ENCODE results near the gene MMEL1. TPM values are rescaled to one million over a fixed set of nuclear protein-coding genes. Genes with fewer than 3 reads are reported as not detected.

MMEL1 gene
- total RNA-seq, 1 experiment from 2014 or later = not detected

DNA sequence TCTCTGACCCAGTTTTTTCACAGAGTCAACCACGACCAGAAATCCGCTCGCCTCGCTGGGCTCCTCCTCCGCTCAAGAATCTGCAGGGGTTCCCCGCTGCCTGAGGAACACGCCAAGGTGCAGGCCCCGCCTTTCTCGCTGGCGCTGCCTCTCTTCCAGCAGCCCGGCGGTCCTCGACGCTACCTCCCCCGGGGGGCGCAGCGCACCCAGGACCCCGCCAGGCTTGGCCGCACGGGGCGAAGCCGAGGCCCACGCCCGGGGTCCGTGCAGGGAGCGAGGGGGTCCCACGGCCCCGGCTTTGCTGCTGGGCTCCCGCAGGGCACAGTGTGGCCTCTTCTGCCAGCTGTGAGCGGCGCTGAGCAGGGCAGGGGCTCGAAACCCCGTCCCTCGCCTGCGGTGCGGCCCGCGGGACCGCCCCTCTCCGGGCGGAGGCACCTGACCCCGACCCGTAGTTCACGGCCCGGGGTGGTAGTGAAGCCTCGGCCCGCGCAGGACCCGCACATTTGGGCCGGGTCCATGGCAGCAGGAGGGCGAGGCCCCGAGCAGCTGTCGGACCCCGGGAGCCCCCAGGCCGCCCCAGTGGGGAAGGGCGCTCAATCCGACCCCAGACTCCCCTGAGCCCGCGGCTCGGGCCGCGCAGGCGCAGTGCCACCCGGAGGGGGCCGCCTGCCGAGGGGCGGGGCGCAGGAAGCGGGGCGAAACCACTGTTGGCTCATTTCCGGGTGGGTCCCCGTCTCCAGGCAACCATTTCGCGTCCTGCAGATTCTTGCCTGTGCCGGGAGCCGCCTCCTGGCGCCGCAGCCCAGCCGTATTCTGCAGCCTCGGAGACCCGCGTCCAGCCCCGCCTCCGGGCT is 10.0 kb upstream of the MMEL1 start (continued):
- TF ChIP-seq NFATC4 (CRISPR knock-in tag; IDR thresholded peaks at IDR 0.05) (no peak), SMAD4 (CRISPR knock-in tag; IDR thresholded peaks at IDR 0.05) (no peak), ZNF423 (CRISPR knock-in tag; IDR thresholded peaks at IDR 0.05) (peak; percentile 37; the same call in 1 of the 2 replicates), PRRX2 (CRISPR knock-in tag; IDR thresholded peaks at IDR 0.05) (no peak), GABPB1 (CRISPR knock-in tag; IDR thresholded peaks at IDR 0.05) (peak; percentile 82), FOXJ3 (CRISPR knock-in tag; IDR thresholded peaks at IDR 0.05; ENCODE audit: borderline replicate concordance) (no peak), CBFB (CRISPR knock-in tag; IDR thresholded peaks at IDR 0.05; ENCODE audit: low read depth) (no peak)
- TF ChIP-seq, protein P1, sequence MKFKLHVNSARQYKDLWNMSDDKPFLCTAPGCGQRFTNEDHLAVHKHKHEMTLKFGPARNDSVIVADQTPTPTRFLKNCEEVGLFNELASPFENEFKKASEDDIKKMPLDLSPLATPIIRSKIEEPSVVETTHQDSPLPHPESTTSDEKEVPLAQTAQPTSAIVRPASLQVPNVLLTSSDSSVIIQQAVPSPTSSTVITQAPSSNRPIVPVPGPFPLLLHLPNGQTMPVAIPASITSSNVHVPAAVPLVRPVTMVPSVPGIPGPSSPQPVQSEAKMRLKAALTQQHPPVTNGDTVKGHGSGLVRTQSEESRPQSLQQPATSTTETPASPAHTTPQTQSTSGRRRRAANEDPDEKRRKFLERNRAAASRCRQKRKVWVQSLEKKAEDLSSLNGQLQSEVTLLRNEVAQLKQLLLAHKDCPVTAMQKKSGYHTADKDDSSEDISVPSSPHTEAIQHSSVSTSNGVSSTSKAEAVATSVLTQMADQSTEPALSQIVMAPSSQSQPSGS (CRISPR knock-in tag; IDR thresholded peaks at IDR 0.05; ENCODE audit: borderline replicate concordance, low read depth) = no peak
- TF ChIP-seq, protein P2, sequence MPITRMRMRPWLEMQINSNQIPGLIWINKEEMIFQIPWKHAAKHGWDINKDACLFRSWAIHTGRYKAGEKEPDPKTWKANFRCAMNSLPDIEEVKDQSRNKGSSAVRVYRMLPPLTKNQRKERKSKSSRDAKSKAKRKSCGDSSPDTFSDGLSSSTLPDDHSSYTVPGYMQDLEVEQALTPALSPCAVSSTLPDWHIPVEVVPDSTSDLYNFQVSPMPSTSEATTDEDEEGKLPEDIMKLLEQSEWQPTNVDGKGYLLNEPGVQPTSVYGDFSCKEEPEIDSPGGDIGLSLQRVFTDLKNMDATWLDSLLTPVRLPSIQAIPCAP (CRISPR knock-in tag; IDR thresholded peaks at IDR 0.05) = no peak
- TF ChIP-seq, protein P3, sequence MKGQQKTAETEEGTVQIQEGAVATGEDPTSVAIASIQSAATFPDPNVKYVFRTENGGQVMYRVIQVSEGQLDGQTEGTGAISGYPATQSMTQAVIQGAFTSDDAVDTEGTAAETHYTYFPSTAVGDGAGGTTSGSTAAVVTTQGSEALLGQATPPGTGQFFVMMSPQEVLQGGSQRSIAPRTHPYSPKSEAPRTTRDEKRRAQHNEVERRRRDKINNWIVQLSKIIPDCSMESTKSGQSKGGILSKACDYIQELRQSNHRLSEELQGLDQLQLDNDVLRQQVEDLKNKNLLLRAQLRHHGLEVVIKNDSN (CRISPR knock-in tag; IDR thresholded peaks at IDR 0.05) = peak; percentile 39; the same call in 1 of the 2 replicates
- TF ChIP-seq, protein P4, sequence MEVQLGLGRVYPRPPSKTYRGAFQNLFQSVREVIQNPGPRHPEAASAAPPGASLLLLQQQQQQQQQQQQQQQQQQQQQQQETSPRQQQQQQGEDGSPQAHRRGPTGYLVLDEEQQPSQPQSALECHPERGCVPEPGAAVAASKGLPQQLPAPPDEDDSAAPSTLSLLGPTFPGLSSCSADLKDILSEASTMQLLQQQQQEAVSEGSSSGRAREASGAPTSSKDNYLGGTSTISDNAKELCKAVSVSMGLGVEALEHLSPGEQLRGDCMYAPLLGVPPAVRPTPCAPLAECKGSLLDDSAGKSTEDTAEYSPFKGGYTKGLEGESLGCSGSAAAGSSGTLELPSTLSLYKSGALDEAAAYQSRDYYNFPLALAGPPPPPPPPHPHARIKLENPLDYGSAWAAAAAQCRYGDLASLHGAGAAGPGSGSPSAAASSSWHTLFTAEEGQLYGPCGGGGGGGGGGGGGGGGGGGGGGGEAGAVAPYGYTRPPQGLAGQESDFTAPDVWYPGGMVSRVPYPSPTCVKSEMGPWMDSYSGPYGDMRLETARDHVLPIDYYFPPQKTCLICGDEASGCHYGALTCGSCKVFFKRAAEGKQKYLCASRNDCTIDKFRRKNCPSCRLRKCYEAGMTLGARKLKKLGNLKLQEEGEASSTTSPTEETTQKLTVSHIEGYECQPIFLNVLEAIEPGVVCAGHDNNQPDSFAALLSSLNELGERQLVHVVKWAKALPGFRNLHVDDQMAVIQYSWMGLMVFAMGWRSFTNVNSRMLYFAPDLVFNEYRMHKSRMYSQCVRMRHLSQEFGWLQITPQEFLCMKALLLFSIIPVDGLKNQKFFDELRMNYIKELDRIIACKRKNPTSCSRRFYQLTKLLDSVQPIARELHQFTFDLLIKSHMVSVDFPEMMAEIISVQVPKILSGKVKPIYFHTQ (CRISPR knock-in tag; IDR thresholded peaks at IDR 0.05) = no peak

DNA sequence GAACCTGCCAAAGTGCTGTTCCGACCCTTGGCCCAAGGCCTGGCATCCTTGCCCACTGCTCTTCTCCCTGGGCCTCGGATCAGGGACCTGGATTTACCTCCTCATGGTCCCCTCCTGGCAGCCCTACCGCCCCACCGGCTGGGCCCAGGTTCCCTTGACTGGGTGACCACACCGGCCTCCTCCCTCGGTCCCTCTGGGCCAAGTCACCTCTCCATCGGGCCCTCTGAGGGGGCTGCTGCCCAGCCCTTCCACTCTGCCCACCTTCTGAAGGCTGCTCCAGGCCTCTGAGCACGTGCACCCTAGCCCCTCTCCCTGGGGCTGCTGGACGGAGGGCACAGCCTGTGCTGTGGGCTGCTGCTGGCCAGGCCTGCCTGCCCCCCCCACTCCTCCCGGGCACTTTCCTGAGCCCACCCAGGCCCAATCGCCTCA is 9.3 kb upstream of the MMEL1 start:
- CTCF ChIA-PET = no interaction called here
- peaks cover 5% of the 10 kb centered on the region for H3K36me3 Mint-ChIP-seq
- H3K9me3 Mint-ChIP-seq = peaks cover 23% of the 10 kb centered on the region
- DNase-seq (ENCODE audit: low spot score) (no peak), ATAC-seq (no peak)
- POLR2A ChIA-PET = no interaction called here
- peaks cover 28% of the 10 kb centered on the region for H3K27me3 Mint-ChIP-seq (ENCODE audit: low read depth)
- no peak overlapping the region for H3K27ac Mint-ChIP-seq
- no peaks in the 10 kb centered on the region; the same call in 1 of the 2 replicates for H3K4me1 Mint-ChIP-seq
- H3K4me3 Mint-ChIP-seq = peak overlapping the region; percentile 71
- TF ChIP-seq, protein P5, sequence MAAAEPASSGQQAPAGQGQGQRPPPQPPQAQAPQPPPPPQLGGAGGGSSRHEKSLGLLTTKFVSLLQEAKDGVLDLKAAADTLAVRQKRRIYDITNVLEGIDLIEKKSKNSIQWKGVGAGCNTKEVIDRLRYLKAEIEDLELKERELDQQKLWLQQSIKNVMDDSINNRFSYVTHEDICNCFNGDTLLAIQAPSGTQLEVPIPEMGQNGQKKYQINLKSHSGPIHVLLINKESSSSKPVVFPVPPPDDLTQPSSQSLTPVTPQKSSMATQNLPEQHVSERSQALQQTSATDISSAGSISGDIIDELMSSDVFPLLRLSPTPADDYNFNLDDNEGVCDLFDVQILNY (CRISPR knock-in tag; IDR thresholded peaks at IDR 0.05) = no peak
- TF ChIP-seq, protein P6, sequence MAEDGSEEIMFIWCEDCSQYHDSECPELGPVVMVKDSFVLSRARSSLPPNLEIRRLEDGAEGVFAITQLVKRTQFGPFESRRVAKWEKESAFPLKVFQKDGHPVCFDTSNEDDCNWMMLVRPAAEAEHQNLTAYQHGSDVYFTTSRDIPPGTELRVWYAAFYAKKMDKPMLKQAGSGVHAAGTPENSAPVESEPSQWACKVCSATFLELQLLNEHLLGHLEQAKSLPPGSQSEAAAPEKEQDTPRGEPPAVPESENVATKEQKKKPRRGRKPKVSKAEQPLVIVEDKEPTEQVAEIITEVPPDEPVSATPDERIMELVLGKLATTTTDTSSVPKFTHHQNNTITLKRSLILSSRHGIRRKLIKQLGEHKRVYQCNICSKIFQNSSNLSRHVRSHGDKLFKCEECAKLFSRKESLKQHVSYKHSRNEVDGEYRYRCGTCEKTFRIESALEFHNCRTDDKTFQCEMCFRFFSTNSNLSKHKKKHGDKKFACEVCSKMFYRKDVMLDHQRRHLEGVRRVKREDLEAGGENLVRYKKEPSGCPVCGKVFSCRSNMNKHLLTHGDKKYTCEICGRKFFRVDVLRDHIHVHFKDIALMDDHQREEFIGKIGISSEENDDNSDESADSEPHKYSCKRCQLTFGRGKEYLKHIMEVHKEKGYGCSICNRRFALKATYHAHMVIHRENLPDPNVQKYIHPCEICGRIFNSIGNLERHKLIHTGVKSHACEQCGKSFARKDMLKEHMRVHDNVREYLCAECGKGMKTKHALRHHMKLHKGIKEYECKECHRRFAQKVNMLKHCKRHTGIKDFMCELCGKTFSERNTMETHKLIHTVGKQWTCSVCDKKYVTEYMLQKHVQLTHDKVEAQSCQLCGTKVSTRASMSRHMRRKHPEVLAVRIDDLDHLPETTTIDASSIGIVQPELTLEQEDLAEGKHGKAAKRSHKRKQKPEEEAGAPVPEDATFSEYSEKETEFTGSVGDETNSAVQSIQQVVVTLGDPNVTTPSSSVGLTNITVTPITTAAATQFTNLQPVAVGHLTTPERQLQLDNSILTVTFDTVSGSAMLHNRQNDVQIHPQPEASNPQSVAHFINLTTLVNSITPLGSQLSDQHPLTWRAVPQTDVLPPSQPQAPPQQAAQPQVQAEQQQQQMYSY (CRISPR knock-in tag; IDR thresholded peaks at IDR 0.05) = no peak
- TF ChIP-seq JUN (CRISPR knock-in tag; IDR thresholded peaks at IDR 0.05) (no peak), ZNF317 (CRISPR knock-in tag; IDR thresholded peaks at IDR 0.05; ENCODE audit: borderline replicate concordance, low read depth) (no peak), RORB (CRISPR knock-in tag; IDR thresholded peaks at IDR 0.05) (no peak), ZNF121 (CRISPR knock-in tag; IDR thresholded peaks at IDR 0.05) (no peak), ZNF671 (CRISPR knock-in tag; IDR thresholded peaks at IDR 0.05) (no peak)
- TF ChIP-seq, protein P7, sequence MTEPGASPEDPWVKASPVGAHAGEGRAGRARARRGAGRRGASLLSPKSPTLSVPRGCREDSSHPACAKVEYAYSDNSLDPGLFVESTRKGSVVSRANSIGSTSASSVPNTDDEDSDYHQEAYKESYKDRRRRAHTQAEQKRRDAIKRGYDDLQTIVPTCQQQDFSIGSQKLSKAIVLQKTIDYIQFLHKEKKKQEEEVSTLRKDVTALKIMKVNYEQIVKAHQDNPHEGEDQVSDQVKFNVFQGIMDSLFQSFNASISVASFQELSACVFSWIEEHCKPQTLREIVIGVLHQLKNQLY (CRISPR knock-in tag; IDR thresholded peaks at IDR 0.05) = no peak
- TF ChIP-seq, protein P1 (CRISPR knock-in tag; IDR thresholded peaks at IDR 0.05; ENCODE audit: borderline replicate concordance, low read depth) = no peak
- TF ChIP-seq, protein P3 (CRISPR knock-in tag; IDR thresholded peaks at IDR 0.05) = no peak
- TF ChIP-seq, protein P8, sequence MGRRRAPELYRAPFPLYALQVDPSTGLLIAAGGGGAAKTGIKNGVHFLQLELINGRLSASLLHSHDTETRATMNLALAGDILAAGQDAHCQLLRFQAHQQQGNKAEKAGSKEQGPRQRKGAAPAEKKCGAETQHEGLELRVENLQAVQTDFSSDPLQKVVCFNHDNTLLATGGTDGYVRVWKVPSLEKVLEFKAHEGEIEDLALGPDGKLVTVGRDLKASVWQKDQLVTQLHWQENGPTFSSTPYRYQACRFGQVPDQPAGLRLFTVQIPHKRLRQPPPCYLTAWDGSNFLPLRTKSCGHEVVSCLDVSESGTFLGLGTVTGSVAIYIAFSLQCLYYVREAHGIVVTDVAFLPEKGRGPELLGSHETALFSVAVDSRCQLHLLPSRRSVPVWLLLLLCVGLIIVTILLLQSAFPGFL (CRISPR knock-in tag; IDR thresholded peaks at IDR 0.05; ENCODE audit: borderline replicate concordance) = no peak
